ENCODE results near the gene FNDC1.

GRCh38 chr6:159212525-159213280, 43.5 kb downstream of the FNDC1 start:
- TF ChIP-seq CTCF (conservative IDR thresholded peaks at IDR 0.05 in 1 of 2, IDR thresholded peaks at IDR 0.05 in 1 of 2; ENCODE audit: extremely low read depth in 1 of 2, insufficient read depth in 1 of 2, low read depth in 1 of 2, low read length in 2 of 2), result no peak
- TF ChIP-seq EZH2 (IDR thresholded peaks at IDR 0.05; ENCODE audit: borderline replicate concordance, low read length), result no peak
